ENCODE measurements around the gene ATXN7.

DNA sequence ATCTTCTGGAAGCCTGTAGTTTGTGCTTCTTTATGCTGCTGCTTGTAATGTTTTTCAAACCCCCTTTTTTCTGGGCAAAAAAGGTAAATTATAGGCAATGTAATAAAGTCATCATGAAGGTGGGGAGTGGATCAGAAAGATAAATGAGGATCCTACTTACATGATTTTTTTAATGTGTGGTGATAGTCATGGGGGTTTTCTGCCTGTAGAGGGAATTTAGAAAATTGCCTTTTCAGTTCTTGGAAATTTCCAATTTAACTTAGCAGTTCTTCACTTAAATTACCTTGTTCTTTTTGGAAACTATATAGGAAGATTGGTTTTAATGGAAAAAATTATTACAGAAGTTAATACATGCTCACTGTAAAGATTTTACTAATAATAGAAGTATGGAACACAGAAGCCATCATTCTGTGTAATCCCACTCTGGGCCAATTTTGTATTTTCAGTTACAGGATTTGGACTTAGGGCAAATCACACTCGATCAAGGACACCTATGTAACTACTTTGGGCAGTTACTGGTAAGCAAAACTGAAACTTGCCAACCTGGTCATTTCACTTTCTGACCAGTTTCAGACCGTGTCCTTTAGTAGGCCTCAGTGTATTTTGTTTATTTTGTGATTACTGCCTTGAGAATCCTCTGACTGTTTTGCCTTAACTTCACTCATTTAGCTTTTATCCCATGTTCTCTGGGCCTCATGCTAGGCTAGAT lies 59.0 kb downstream of the ATXN7 start:
- TF ChIP-seq, protein P1, sequence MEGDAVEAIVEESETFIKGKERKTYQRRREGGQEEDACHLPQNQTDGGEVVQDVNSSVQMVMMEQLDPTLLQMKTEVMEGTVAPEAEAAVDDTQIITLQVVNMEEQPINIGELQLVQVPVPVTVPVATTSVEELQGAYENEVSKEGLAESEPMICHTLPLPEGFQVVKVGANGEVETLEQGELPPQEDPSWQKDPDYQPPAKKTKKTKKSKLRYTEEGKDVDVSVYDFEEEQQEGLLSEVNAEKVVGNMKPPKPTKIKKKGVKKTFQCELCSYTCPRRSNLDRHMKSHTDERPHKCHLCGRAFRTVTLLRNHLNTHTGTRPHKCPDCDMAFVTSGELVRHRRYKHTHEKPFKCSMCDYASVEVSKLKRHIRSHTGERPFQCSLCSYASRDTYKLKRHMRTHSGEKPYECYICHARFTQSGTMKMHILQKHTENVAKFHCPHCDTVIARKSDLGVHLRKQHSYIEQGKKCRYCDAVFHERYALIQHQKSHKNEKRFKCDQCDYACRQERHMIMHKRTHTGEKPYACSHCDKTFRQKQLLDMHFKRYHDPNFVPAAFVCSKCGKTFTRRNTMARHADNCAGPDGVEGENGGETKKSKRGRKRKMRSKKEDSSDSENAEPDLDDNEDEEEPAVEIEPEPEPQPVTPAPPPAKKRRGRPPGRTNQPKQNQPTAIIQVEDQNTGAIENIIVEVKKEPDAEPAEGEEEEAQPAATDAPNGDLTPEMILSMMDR (IDR thresholded peaks at IDR 0.05), result no peak
- TF ChIP-seq ZFX (IDR thresholded peaks at IDR 0.05; ENCODE audit: borderline replicate concordance), result no peak

Data from 22Rv1 (cell line).